Activated T-helper 17 cell treated with anti-CD3 and anti-CD28 coated beads, Interleukin-2, amount 50 U/mL, for 72 hours (primary cell): ENCODE results near the gene SCN2B. TPM values are rescaled to one million over a fixed set of nuclear protein-coding genes. Genes with fewer than 3 reads are reported as not detected.
A peak's percentile ranks its signal among the peaks of the same experiment; 100 is the strongest.

Experiments used
- ATAC-seq: fragments of 150-1000 bp; cut with Tn5 transposase; replicated peaks from 2 replicates; pipeline ENCODE4 v1.10.0; 2021; ENCODE audit warnings: mild to moderate bottlenecking, moderate library complexity
- H3K27ac Mint-ChIP-seq: one replicate; pipeline ENCODE4 v1.8.0; 2022; ENCODE audit warnings: mixed read lengths
- H3K27me3 Mint-ChIP-seq: one replicate; pipeline ENCODE4 v1.8.0; 2022; ENCODE audit warnings: mixed read lengths
- H3K36me3 Mint-ChIP-seq: one replicate; pipeline ENCODE4 v1.8.0; 2022; ENCODE audit warnings: low read depth, mild to moderate bottlenecking, mixed read lengths
- H3K4me1 Mint-ChIP-seq: one replicate; pipeline ENCODE4 v1.8.0; 2022; ENCODE audit warnings: mixed read lengths
- H3K4me3 Mint-ChIP-seq: one replicate; pipeline ENCODE4 v1.8.0; 2022; ENCODE audit warnings: mild to moderate bottlenecking, mixed read lengths
- H3K9me3 Mint-ChIP-seq: one replicate; pipeline ENCODE4 v1.8.0; 2022; ENCODE audit warnings: mixed read lengths
- total RNA-seq, 2 donors: library from RNA; stranded (reverse); gene quantifications; one replicate each; pipeline ENCODE4 v1.2.3, GENCODE V29; 2022

The SCN2B gene, protein sequence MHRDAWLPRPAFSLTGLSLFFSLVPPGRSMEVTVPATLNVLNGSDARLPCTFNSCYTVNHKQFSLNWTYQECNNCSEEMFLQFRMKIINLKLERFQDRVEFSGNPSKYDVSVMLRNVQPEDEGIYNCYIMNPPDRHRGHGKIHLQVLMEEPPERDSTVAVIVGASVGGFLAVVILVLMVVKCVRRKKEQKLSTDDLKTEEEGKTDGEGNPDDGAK
- total RNA-seq, result under 1 TPM in 1 of 2 donors, not detected in 1; 0.11 TPM

DNA sequence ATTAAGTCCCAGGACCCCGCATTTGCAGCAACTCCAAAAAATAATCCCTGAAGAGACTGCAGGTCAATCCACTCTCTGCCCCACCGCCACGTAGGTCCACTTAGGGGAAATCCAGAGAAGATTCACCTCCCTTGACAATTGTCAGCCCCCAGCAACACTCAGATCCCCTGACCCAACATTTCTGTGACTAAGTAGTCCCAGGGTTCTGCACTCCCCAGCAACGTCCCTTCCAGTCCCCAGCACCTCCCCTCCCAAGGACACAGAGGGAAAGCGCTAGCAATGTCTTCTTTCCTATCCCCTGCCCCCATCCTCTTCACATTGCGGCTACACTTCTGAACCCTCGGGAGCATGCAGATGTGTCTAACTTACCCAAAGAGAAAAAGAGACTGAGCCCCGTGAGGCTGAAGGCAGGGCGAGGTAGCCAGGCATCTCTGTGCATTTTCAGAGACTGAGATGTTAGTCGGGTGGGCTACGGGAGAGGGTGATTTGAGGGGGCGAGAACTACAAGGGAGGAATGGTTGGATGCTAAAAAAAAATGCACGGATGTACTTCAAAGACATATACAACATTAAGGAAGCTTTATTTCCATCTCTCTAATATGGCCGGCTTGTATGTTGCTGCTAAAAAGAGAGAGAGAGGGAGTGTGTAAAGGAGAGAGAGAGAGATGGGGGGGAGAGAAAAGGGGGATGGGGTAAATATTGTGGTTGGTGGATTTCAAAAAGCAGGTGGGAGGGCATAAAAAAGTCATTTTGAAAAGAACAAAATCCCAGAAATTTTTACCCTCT lies at the start of gene SCN2B:
SCN2B (minus strand) TSS at position 647 of the 785 bp plus-strand sequence; CDS start at position 439, 208 bp downstream.
- Mint-ChIP-seq H3K4me3 (no peak within 1 kb of the TSS), H3K36me3 (no peaks in the 10 kb centered on the region), H3K4me1 (no peaks in the 10 kb centered on the region), H3K27me3 (peaks cover 4% of the 10 kb centered on the region), H3K9me3 (no peaks in the 10 kb centered on the region), H3K27ac (no peak within 1 kb of the TSS)
- ATAC-seq, result no peak

GRCh38 chr11:118224511-118225188 lies 48.2 kb upstream of the SCN2B start, which contains the start of gene JAML:
Gene JAML, minus strand, starts transcription at chr11:118225011. Its CDS starts 10,145 bp downstream, at chr11:118214866.
- H3K27me3 Mint-ChIP-seq, result no peaks in the 10 kb centered on the region
- no peaks in the 10 kb centered on the region for H3K36me3 Mint-ChIP-seq
- peaks cover 48% of the 10 kb centered on the region for H3K4me1 Mint-ChIP-seq
- no peak within 1 kb of the TSS for H3K4me3 Mint-ChIP-seq
- ATAC-seq, result peak; percentile 70
- H3K27ac Mint-ChIP-seq, result no peak within 1 kb of the TSS
- no peaks in the 10 kb centered on the region for H3K9me3 Mint-ChIP-seq

- Mint-ChIP-seq H3K4me1 (peaks cover 50% of the 10 kb centered on the region), H3K27me3 (no peaks in the 10 kb centered on the region), H3K4me3 (no peak overlapping the region), H3K36me3 (no peaks in the 10 kb centered on the region), H3K9me3 (no peaks in the 10 kb centered on the region), H3K27ac (no peak overlapping the region)
- ATAC-seq, result peak; percentile 32
Observed at GRCh38 chr11:118223992-118224391, 47.6 kb upstream of the SCN2B start.

- peak; percentile 15 for ATAC-seq
- Mint-ChIP-seq H3K9me3 (no peaks in the 10 kb centered on the region), H3K27me3 (no peaks in the 10 kb centered on the region), H3K4me1 (peaks cover 53% of the 10 kb centered on the region), H3K36me3 (no peaks in the 10 kb centered on the region), H3K4me3 (no peak overlapping the region), H3K27ac (no peak overlapping the region)
Observed at GRCh38 chr11:118223570-118223969, 47.1 kb upstream of the SCN2B start.

DNA sequence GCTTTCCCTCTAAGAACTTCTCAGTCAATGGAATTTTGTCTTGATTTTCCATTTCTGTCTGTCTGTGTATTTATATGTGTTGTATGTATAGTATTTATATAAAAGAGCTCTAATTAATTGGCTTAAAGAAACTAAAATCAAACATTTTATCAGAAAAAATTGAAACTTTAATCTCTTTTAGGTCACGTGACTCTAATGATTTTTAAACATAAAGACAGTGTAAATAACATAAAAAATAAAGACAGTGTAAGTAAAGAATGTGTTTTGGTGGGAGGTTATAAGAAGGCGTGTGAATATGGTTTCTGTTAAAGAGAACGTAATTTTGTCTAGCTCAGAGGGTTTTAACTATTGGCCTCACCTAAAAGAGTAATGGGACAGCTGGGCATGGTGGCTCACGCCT lies 46.0 kb upstream of the SCN2B start:
- Mint-ChIP-seq H3K27ac (no peak overlapping the region), H3K4me1 (peaks cover 50% of the 10 kb centered on the region), H3K27me3 (no peaks in the 10 kb centered on the region), H3K36me3 (no peaks in the 10 kb centered on the region), H3K9me3 (no peaks in the 10 kb centered on the region), H3K4me3 (no peak overlapping the region)
- ATAC-seq, result no peak

DNA sequence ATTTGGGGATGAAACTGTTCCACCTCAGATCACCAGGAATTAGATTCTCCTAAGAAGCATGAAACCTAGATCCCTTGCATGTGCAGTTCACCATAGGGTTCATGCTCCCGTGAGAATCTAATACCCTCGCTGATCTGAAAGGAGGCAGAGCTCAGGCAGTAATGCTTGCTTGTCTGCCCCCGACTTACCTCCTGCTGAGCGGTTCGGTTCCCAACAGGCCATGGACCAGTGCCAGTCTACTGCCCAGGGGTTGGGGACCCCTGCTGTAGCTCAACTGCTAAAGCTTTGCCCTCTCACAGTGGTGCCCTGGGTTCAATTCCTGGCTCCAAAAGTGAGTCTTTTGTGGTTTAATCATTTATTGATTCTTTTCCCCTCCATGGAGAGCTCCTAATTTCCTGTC lies 45.0 kb upstream of the SCN2B start:
- ATAC-seq, result no peak
- H3K36me3 Mint-ChIP-seq, result no peaks in the 10 kb centered on the region
- peaks cover 40% of the 10 kb centered on the region for H3K4me1 Mint-ChIP-seq
- no peak overlapping the region for H3K4me3 Mint-ChIP-seq
- H3K27ac Mint-ChIP-seq, result no peak overlapping the region
- no peaks in the 10 kb centered on the region for H3K9me3 Mint-ChIP-seq
- no peaks in the 10 kb centered on the region for H3K27me3 Mint-ChIP-seq

DNA sequence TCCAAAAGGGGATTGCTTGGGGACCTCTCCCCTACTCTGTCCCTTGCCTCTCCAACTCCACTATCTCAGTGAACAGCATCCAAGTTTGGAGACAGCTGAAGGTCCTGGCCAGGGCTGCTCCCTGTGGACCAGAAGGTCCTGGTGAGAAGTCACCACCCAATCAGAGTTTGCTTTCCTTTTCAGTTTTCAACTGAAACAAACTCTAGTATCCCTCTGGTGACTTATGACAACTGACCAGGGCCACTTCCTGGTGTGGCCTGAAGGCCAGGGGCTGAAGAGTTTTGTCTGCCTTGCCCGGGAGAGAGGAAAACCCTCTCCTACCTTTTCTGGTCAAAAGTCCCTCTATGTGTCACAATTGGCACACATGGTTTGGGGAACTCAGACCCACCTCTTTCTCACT lies 43.3 kb upstream of the SCN2B start:
- no peak overlapping the region for H3K27ac Mint-ChIP-seq
- H3K4me3 Mint-ChIP-seq, result no peak overlapping the region
- peak; percentile 4 for ATAC-seq
- H3K9me3 Mint-ChIP-seq, result no peaks in the 10 kb centered on the region
- H3K4me1 Mint-ChIP-seq, result peaks cover 33% of the 10 kb centered on the region
- H3K36me3 Mint-ChIP-seq, result no peaks in the 10 kb centered on the region
- no peaks in the 10 kb centered on the region for H3K27me3 Mint-ChIP-seq

- H3K27me3 Mint-ChIP-seq, result no peaks in the 10 kb centered on the region
- H3K27ac Mint-ChIP-seq, result no peak overlapping the region
- H3K4me3 Mint-ChIP-seq, result no peak overlapping the region
- H3K36me3 Mint-ChIP-seq, result no peaks in the 10 kb centered on the region
- no peak for ATAC-seq
- no peaks in the 10 kb centered on the region for H3K9me3 Mint-ChIP-seq
- peaks cover 35% of the 10 kb centered on the region for H3K4me1 Mint-ChIP-seq
Observed at GRCh38 chr11:118219244-118219643, 42.8 kb upstream of the SCN2B start.

- H3K36me3 Mint-ChIP-seq, result no peaks in the 10 kb centered on the region
- H3K9me3 Mint-ChIP-seq, result no peaks in the 10 kb centered on the region
- H3K27ac Mint-ChIP-seq, result no peak overlapping the region
Observed at GRCh38 chr11:118217575-118217974, 41.1 kb upstream of the SCN2B start.

DNA sequence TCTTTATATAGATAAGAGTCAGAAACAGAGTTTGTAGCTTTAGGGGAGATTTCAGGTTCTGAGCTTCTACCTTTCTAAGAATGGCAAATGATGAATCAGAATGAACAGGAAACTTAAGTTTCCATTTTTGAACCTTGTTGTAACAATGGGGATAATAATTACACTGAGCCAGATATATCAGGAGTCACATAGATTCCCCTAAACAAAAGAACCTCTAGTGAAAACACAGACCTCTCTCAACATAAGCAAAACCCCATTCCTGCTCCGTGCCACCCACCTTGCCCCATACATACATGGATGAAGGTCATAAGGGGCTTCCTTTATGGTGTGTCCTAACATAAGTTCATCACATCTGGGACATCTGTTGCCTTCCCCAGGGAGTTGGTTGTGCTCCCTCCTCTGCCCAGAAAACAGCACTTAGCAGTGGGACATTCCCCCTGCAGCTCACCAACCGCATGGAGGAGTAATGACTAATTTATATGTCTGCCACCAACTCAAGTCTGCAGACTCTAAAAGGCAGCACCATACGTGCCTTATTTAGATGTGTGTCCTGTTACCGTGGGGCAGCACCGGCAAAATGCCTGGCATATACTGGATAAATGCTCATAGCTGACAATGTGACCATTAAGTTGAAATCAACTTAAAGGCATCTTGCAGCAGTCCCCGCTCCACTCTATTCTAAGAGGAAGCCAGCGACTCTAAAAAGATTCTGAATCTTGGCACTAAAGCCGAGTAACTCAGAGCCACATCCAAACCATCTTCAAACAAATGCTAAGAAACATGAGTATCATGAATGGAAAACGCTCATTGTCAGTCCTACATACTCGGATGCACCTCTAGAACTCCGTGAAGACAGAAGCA lies 40.4 kb upstream of the SCN2B start:
- no peak overlapping the region for H3K27ac Mint-ChIP-seq

More at GRCh38 chr11:118217575-118217974, 41.1 kb upstream of the SCN2B start:
- Mint-ChIP-seq H3K4me3 (no peak overlapping the region), H3K27me3 (no peaks in the 10 kb centered on the region), H3K4me1 (peaks cover 46% of the 10 kb centered on the region)
- peak; percentile 71 for ATAC-seq

GRCh38 chr11:118215765-118216164 lies 39.3 kb upstream of the SCN2B start:
- no peak for ATAC-seq
- Mint-ChIP-seq H3K27ac (no peak overlapping the region), H3K27me3 (no peaks in the 10 kb centered on the region), H3K36me3 (no peaks in the 10 kb centered on the region), H3K4me1 (peaks cover 61% of the 10 kb centered on the region), H3K4me3 (no peak overlapping the region), H3K9me3 (no peaks in the 10 kb centered on the region)

More for the DNA sequence above, 40.4 kb upstream of the SCN2B start:
- Mint-ChIP-seq H3K4me1 (peaks cover 53% of the 10 kb centered on the region), H3K4me3 (no peak overlapping the region), H3K36me3 (no peaks in the 10 kb centered on the region), H3K9me3 (no peaks in the 10 kb centered on the region), H3K27me3 (no peaks in the 10 kb centered on the region)
- ATAC-seq, result peak; percentile 82

- Mint-ChIP-seq H3K27ac (no peak overlapping the region), H3K4me1 (peaks cover 66% of the 10 kb centered on the region), H3K9me3 (no peaks in the 10 kb centered on the region), H3K27me3 (no peaks in the 10 kb centered on the region), H3K36me3 (no peaks in the 10 kb centered on the region), H3K4me3 (no peak overlapping the region)
- no peak for ATAC-seq
Observed at GRCh38 chr11:118215262-118215661, 38.8 kb upstream of the SCN2B start.

GRCh38 chr11:118214210-118214914 lies 37.9 kb upstream of the SCN2B start:
- Mint-ChIP-seq H3K27me3 (no peaks in the 10 kb centered on the region), H3K36me3 (no peaks in the 10 kb centered on the region), H3K4me3 (no peak overlapping the region), H3K9me3 (no peaks in the 10 kb centered on the region), H3K27ac (no peak overlapping the region), H3K4me1 (peaks cover 59% of the 10 kb centered on the region)
- no peak for ATAC-seq
